ENCODE results near the gene ANKRD13D.

The ANKRD13D gene

GRCh38 chr11:67269401-67270255 is 19.5 kb upstream of the ANKRD13D start:
- Histone ChIP-seq H3K27ac (ENCODE audit: low read depth, low read length) (peak overlapping the region; percentile 82), H3K4me1 (ENCODE audit: control insufficient read depth, insufficient read depth, low read length) (peaks cover 29% of the 10 kb centered on the region), H3K36me3 (ENCODE audit: control insufficient read depth, insufficient read depth, low read length) (peaks cover 17% of the 10 kb centered on the region), H3K4me3 (ENCODE audit: low read depth, low read length) (peak overlapping the region; percentile 28), H3K27me3 (ENCODE audit: control insufficient read depth, insufficient read depth, low read length) (peaks cover 4% of the 10 kb centered on the region; the same call in 1 of the 2 replicates), H3K9me3 (ENCODE audit: control insufficient read depth, insufficient read depth, low read length) (no peaks in the 10 kb centered on the region), H3K9ac (ENCODE audit: low read depth, low read length) (no peak overlapping the region)

- H3K9ac ChIP-seq (ENCODE audit: low read depth, low read length), result 0 out of 2 replicates have a peak overlapping the region, but pooled peaks have one; percentile 0
- H3K4me1 ChIP-seq (ENCODE audit: control insufficient read depth, insufficient read depth, low read length), result peaks cover 29% of the 10 kb centered on the region
- no peaks in the 10 kb centered on the region for H3K9me3 ChIP-seq (ENCODE audit: control insufficient read depth, insufficient read depth, low read length)
- peaks cover 17% of the 10 kb centered on the region for H3K36me3 ChIP-seq (ENCODE audit: control insufficient read depth, insufficient read depth, low read length)
- H3K27me3 ChIP-seq (ENCODE audit: control insufficient read depth, insufficient read depth, low read length), result peaks cover 3% of the 10 kb centered on the region; the same call in 1 of the 2 replicates
- H3K4me3 ChIP-seq (ENCODE audit: low read depth, low read length), result peak overlapping the region; percentile 28
- H3K27ac ChIP-seq (ENCODE audit: low read depth, low read length), result peak overlapping the region; percentile 82
These were observed 18.6 kb upstream of the ANKRD13D start for GRCh38 chr11:67270256-67271204.

GRCh38 chr11:67271205-67271540 is 17.9 kb upstream of the ANKRD13D start:
- no peaks in the 10 kb centered on the region for H3K9me3 ChIP-seq (ENCODE audit: control insufficient read depth, insufficient read depth, low read length)
- H3K36me3 ChIP-seq (ENCODE audit: control insufficient read depth, insufficient read depth, low read length), result peaks cover 17% of the 10 kb centered on the region
- H3K27me3 ChIP-seq (ENCODE audit: control insufficient read depth, insufficient read depth, low read length), result no peaks in the 10 kb centered on the region
- peaks cover 29% of the 10 kb centered on the region for H3K4me1 ChIP-seq (ENCODE audit: control insufficient read depth, insufficient read depth, low read length)
- peak overlapping the region; percentile 82 for H3K27ac ChIP-seq (ENCODE audit: low read depth, low read length)
- no peak overlapping the region for H3K4me3 ChIP-seq (ENCODE audit: low read depth, low read length)
- H3K9ac ChIP-seq (ENCODE audit: low read depth, low read length), result no peak overlapping the region

GRCh38 chr11:67271541-67272284 is 17.4 kb upstream of the ANKRD13D start:
- Histone ChIP-seq H3K4me3 (ENCODE audit: low read depth, low read length) (no peak overlapping the region), H3K27ac (ENCODE audit: low read depth, low read length) (no peak overlapping the region), H3K36me3 (ENCODE audit: control insufficient read depth, insufficient read depth, low read length) (peaks cover 17% of the 10 kb centered on the region), H3K9ac (ENCODE audit: low read depth, low read length) (no peak overlapping the region), H3K4me1 (ENCODE audit: control insufficient read depth, insufficient read depth, low read length) (peaks cover 31% of the 10 kb centered on the region), H3K27me3 (ENCODE audit: control insufficient read depth, insufficient read depth, low read length) (no peaks in the 10 kb centered on the region), H3K9me3 (ENCODE audit: control insufficient read depth, insufficient read depth, low read length) (no peaks in the 10 kb centered on the region)

- Histone ChIP-seq H3K27me3 (ENCODE audit: control insufficient read depth, insufficient read depth, low read length) (no peaks in the 10 kb centered on the region), H3K4me3 (ENCODE audit: low read depth, low read length) (no peak overlapping the region), H3K36me3 (ENCODE audit: control insufficient read depth, insufficient read depth, low read length) (peaks cover 17% of the 10 kb centered on the region), H3K4me1 (ENCODE audit: control insufficient read depth, insufficient read depth, low read length) (peaks cover 33% of the 10 kb centered on the region), H3K9me3 (ENCODE audit: control insufficient read depth, insufficient read depth, low read length) (no peaks in the 10 kb centered on the region), H3K27ac (ENCODE audit: low read depth, low read length) (no peak overlapping the region), H3K9ac (ENCODE audit: low read depth, low read length) (no peak overlapping the region)
These were observed 16.5 kb upstream of the ANKRD13D start for GRCh38 chr11:67272327-67273259.

- Histone ChIP-seq H3K9ac (ENCODE audit: low read depth, low read length) (no peak overlapping the region), H3K27me3 (ENCODE audit: control insufficient read depth, insufficient read depth, low read length) (no peaks in the 10 kb centered on the region), H3K9me3 (ENCODE audit: control insufficient read depth, insufficient read depth, low read length) (no peaks in the 10 kb centered on the region), H3K36me3 (ENCODE audit: control insufficient read depth, insufficient read depth, low read length) (peaks cover 9% of the 10 kb centered on the region), H3K4me1 (ENCODE audit: control insufficient read depth, insufficient read depth, low read length) (peaks cover 34% of the 10 kb centered on the region), H3K27ac (ENCODE audit: low read depth, low read length) (no peak overlapping the region), H3K4me3 (ENCODE audit: low read depth, low read length) (no peak overlapping the region)
These were observed 15.7 kb upstream of the ANKRD13D start for GRCh38 chr11:67273260-67273990.

- peaks cover 26% of the 10 kb centered on the region for H3K4me1 ChIP-seq (ENCODE audit: control insufficient read depth, insufficient read depth, low read length)
- H3K27me3 ChIP-seq (ENCODE audit: control insufficient read depth, insufficient read depth, low read length), result no peaks in the 10 kb centered on the region
- H3K36me3 ChIP-seq (ENCODE audit: control insufficient read depth, insufficient read depth, low read length), result peaks cover 17% of the 10 kb centered on the region
- no peak overlapping the region for H3K4me3 ChIP-seq (ENCODE audit: low read depth, low read length)
- H3K27ac ChIP-seq (ENCODE audit: low read depth, low read length), result no peak overlapping the region
- H3K9me3 ChIP-seq (ENCODE audit: control insufficient read depth, insufficient read depth, low read length), result no peaks in the 10 kb centered on the region
- H3K9ac ChIP-seq (ENCODE audit: low read depth, low read length), result no peak overlapping the region
These were observed 14.1 kb upstream of the ANKRD13D start for GRCh38 chr11:67274768-67275605.

- peaks cover 25% of the 10 kb centered on the region for H3K36me3 ChIP-seq (ENCODE audit: control insufficient read depth, insufficient read depth, low read length)
- no peaks in the 10 kb centered on the region for H3K27me3 ChIP-seq (ENCODE audit: control insufficient read depth, insufficient read depth, low read length)
- H3K4me3 ChIP-seq (ENCODE audit: low read depth, low read length), result no peak overlapping the region
- H3K4me1 ChIP-seq (ENCODE audit: control insufficient read depth, insufficient read depth, low read length), result peaks cover 18% of the 10 kb centered on the region
- H3K27ac ChIP-seq (ENCODE audit: low read depth, low read length), result no peak overlapping the region
- H3K9ac ChIP-seq (ENCODE audit: low read depth, low read length), result no peak overlapping the region
- no peaks in the 10 kb centered on the region for H3K9me3 ChIP-seq (ENCODE audit: control insufficient read depth, insufficient read depth, low read length)
These were observed 13.3 kb upstream of the ANKRD13D start for GRCh38 chr11:67275606-67276409.

All from HUES48 (cell line).